WI38 (cell line): ENCODE measurements around the gene PRXL2B.

Source experiments
- H3K4me3 ChIP-seq: 2 replicates; pipeline ENCODE4 v1.5.1; 2011; ENCODE audit warnings: low read depth, mild to moderate bottlenecking, control low read depth, low read length
- TF ChIP-seq, protein P1 (sequence below): IDR thresholded peaks from 2 replicates; pipeline ENCODE4 v1.5.1; 2012; ENCODE audit warnings: low read depth, mild to moderate bottlenecking, control low read depth, low read length

PRXL2B gene

DNA sequence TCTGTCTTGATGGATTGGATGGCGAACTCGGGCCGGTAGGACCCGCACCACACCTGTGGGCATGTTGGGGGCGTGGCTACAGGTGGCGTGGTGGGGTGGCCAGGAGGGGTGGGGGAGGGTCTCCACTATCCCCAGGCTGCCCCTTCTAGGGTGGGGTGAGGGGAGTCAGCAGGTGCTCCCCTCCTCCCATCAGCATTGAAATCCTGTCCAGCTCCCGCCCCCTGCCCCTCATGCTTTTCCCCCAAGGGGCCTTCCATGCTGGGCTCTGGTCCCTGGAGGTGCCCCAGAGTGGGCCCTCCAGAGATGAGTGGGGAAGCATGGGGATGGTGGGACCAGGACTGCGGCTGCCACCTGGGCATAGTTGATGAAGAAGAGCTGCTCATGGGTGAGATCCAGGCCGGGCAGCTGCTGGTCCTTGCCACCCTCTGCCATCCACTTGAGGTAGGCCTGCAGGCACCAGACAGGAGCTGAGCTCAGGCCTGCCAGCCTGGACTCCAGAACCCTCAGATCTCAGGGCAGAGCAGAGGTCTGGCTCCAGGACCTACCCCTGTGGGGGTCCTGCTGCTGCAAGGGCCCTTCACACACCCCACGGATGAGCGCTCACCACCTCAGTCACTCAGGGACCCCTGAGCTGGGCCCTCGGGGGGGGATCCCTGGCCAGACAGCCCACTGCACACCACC is 5.1 kb downstream of the PRXL2B start:
- TF ChIP-seq, protein P1, sequence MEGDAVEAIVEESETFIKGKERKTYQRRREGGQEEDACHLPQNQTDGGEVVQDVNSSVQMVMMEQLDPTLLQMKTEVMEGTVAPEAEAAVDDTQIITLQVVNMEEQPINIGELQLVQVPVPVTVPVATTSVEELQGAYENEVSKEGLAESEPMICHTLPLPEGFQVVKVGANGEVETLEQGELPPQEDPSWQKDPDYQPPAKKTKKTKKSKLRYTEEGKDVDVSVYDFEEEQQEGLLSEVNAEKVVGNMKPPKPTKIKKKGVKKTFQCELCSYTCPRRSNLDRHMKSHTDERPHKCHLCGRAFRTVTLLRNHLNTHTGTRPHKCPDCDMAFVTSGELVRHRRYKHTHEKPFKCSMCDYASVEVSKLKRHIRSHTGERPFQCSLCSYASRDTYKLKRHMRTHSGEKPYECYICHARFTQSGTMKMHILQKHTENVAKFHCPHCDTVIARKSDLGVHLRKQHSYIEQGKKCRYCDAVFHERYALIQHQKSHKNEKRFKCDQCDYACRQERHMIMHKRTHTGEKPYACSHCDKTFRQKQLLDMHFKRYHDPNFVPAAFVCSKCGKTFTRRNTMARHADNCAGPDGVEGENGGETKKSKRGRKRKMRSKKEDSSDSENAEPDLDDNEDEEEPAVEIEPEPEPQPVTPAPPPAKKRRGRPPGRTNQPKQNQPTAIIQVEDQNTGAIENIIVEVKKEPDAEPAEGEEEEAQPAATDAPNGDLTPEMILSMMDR, result no peak
- H3K4me3 ChIP-seq, result no peak overlapping the region

GRCh38 chr1:2592672-2593071 is 6.1 kb downstream of the PRXL2B start:
- H3K4me3 ChIP-seq, result no peak overlapping the region
- TF ChIP-seq, protein P1, result no peak

GRCh38 chr1:2593251-2593878 is 6.8 kb downstream of the PRXL2B start:
- no peak overlapping the region for H3K4me3 ChIP-seq
- TF ChIP-seq, protein P1, result no peak

DNA sequence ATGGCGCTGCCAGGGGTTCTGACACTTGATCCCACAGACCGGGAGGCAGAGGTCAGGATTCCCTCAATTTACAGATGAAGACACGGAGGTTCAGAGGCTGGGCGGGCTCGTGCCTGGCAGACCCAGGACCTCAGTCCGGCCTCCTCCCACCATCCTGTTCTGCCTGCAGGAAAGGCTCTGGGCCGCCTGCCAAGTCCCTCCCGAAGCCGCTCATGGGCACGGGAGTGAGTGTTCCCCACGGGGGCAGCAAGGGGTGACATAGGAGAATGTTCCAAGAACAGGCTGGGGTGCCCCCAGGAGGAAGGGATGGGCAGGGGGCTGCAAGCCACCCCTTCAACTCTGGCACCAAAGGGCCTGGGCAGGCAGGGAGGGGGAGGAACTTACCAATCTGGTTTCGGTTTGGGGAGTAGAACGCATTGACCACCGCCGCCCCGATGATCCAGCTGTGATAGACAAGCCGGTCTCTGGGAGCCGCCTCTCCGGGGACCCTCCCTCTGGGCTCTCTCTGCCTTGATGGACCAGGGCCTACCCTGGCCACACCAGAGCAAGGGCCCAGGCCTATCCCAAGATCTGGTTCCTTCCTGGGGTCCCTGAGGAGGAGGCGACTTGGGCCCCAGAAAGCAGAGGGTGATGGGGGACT is 7.5 kb downstream of the PRXL2B start:
- H3K4me3 ChIP-seq, result no peak overlapping the region
- TF ChIP-seq, protein P1, result no peak

GRCh38 chr1:2594641-2595131 is 8.1 kb downstream of the PRXL2B start:
- H3K4me3 ChIP-seq, result no peak overlapping the region
- TF ChIP-seq, protein P1, result no peak

DNA sequence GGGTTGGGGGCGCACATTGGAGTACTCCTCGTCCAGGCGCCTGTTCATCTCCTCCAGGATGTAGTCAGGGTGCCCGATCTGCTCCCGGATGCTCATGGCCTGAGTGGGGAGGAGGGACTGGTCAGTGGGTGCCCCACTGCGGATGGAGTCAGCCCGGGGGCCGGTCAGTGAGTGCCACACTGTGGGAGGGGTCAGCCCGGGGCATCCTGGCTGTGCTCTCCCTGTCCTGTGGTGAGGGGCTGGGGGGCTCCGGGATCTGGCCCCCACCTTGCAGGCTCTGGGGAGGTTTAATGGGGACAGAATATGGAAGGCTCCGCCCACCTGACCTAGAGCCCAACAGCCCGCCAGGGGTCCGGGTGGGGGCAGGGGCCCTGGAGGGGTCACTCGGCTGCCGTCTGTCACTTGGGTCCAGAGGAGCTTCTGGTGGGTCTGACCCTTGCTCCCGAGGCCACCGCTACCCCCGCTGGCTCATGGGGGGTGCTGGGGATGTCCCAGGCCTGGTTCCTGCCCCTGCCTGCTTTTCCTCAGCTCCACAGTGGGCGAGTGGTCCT is 8.8 kb downstream of the PRXL2B start:
- H3K4me3 ChIP-seq, result no peak overlapping the region
- TF ChIP-seq, protein P1, result no peak
